HepG2 (cell line): ENCODE data around the gene EGFR. TPM values are rescaled to one million over a fixed set of nuclear protein-coding genes. Genes with fewer than 3 reads are reported as not detected.

ENCODE experiments used
- ATAC-seq: fragments of 200-7000 bp; cut with Tn5 transposase; 3 replicates; pipeline ENCODE4 v1.9.1; 2020; ENCODE audit warnings: mild to moderate bottlenecking, moderate library complexity
- BruUV-seq: library from RNA; stranded (reverse); fragments of 400-500 nt; replicated peaks from 2 replicates; lab custom pipeline; 2021; lab: Mats Ljungman, UMichigan
- CTCF ChIA-PET: fragments of 300-600 bp; formaldehyde crosslinking; extraction: SDS; loops from one replicate; lab custom pipeline; 2021; ENCODE audit warnings: low total read pairs, inconsistent platforms, low intra/inter-chr PET ratio; lab: Yijun Ruan, JAX
- POLR2A ChIA-PET: fragments of 350-600 bp; sonication (Branson Sonifier 250); formaldehyde crosslinking; loops from one replicate; lab custom pipeline; 2020; ENCODE audit warnings: antibody characterized with exemption, inconsistent platforms; lab: Yijun Ruan, JAX
- DNase-seq: peaks from one replicate; pipeline ENCODE4 v3.0.0-alpha.2; 2015; ENCODE audit warnings: low spot score
- FAIRE-seq: peaks from 3 replicates; lab custom pipeline; 2011; peaks lifted over from hg19 to GRCh38; lab: Jason Lieb, UNC
- H2AFZ ChIP-seq: one replicate; pipeline ENCODE4 v1.6.1; 2011; ENCODE audit warnings: low read length, inconsistent platforms
- H3K27ac ChIP-seq: fragments of 300-600 bp; 3 replicates; pipeline ENCODE4 v1.8.0; 2011; ENCODE audit warnings: mixed run types, mild to moderate bottlenecking, mixed read lengths, low read length, inconsistent platforms; ENCODE audit not compliant: insufficient read depth; ENCODE audit errors: extremely low read length
- H3K27me3 ChIP-seq, 2 experiments: fragments of 200-600 bp in 1 of 2; 2 replicates in 1 of 2; 3 replicates in 1 of 2; pipeline versions ENCODE4 v1.6.0 to v1.8.0; 2011; ENCODE audit warnings: low read length in 2 of 2, mild to moderate bottlenecking in 2 of 2, moderate library complexity in 2 of 2, inconsistent platforms in 1 of 2; ENCODE audit not compliant: insufficient read depth in 2 of 2, control insufficient read depth in 1 of 2
- H3K36me3 ChIP-seq, 2 experiments: fragments of 200-600 bp in 1 of 2; replicated peaks in 1 of 2; 2 replicates in 1 of 2; 3 replicates in 1 of 2; pipeline versions ENCODE4 v1.5.1 to v1.8.0; 2011; ENCODE audit warnings: low read length in 2 of 2, inconsistent platforms in 1 of 2; ENCODE audit not compliant: insufficient read depth in 2 of 2, control insufficient read depth in 1 of 2
- H3K4me1 ChIP-seq: 2 replicates; pipeline ENCODE4 v1.5.1; 2012; ENCODE audit warnings: low read length, inconsistent platforms; ENCODE audit not compliant: insufficient read depth
- H3K4me2 ChIP-seq: 2 replicates; pipeline ENCODE4 v1.6.0; 2011; ENCODE audit warnings: low read depth, low read length, inconsistent platforms
- H3K4me3 ChIP-seq, 3 experiments: fragments of 200-600 bp in 1 of 3; sonication (generic), shearing (Covaris generic) in 1 of 3; replicated peaks in 1 of 3; 2 replicates each; pipeline ENCODE4 v1.5.1; 2011 to 2016; ENCODE audit warnings: low read length in 3 of 3, inconsistent platforms in 2 of 3, low read depth in 2 of 3, mild to moderate bottlenecking in 2 of 3, control low read depth in 1 of 3, mixed read lengths in 1 of 3; ENCODE audit not compliant: insufficient read depth in 1 of 3
- H3K79me2 ChIP-seq: one replicate; pipeline ENCODE4 v1.6.1; 2011; ENCODE audit warnings: low read length, inconsistent platforms; ENCODE audit not compliant: insufficient read depth
- H3K9ac ChIP-seq: 2 replicates; pipeline ENCODE4 v1.6.0; 2011; ENCODE audit warnings: mild to moderate bottlenecking, low read depth, low read length, inconsistent platforms; ENCODE audit not compliant: insufficient read depth
- H3K9me3 ChIP-seq: 2 replicates; pipeline ENCODE4 v1.5.1; 2012; ENCODE audit warnings: mild to moderate bottlenecking, low read length
- H4K20me1 ChIP-seq: 2 replicates; pipeline ENCODE4 v1.6.0; 2011; ENCODE audit warnings: inconsistent platforms, mild to moderate bottlenecking, low read length, moderate library complexity; ENCODE audit not compliant: insufficient read depth
- CBFB ChIP-seq: sonication (generic); formaldehyde crosslinking; IDR thresholded peaks from 2 replicates; pipeline ENCODE4 v1.4.0; 2020; ENCODE audit warnings: missing genetic modification reagents
- DNMT1 ChIP-seq: sonication (generic); formaldehyde crosslinking; IDR thresholded peaks from 2 replicates; pipeline ENCODE4 v1.5.1; 2020; ENCODE audit warnings: mild to moderate bottlenecking, missing genetic modification reagents
- FOXJ3 ChIP-seq: sonication (generic); formaldehyde crosslinking; IDR thresholded peaks from 2 replicates; pipeline ENCODE4 v1.4.0; 2020; ENCODE audit warnings: missing genetic modification reagents, mild to moderate bottlenecking, borderline replicate concordance
- HNF4A ChIP-seq: sonication (generic); formaldehyde crosslinking; IDR thresholded peaks from 2 replicates; pipeline ENCODE4 v1.4.0; 2020; ENCODE audit warnings: missing genetic modification reagents
- PRDM10 ChIP-seq: sonication (generic); formaldehyde crosslinking; IDR thresholded peaks from 2 replicates; pipeline ENCODE4 v1.4.0; 2020; ENCODE audit warnings: low read depth, missing genetic modification reagents
- PRDM15 ChIP-seq: sonication (generic); formaldehyde crosslinking; IDR thresholded peaks from 2 replicates; pipeline ENCODE4 v1.4.0; 2020; ENCODE audit warnings: missing genetic modification reagents
- ZHX1 ChIP-seq: sonication (generic); formaldehyde crosslinking; IDR thresholded peaks from 2 replicates; pipeline ENCODE4 v1.8.1; 2022; ENCODE audit warnings: low read depth, mild to moderate bottlenecking, missing genetic modification reagents
- ZNF138 ChIP-seq: sonication (generic); formaldehyde crosslinking; IDR thresholded peaks from 2 replicates; pipeline ENCODE4 v1.5.0; 2020; ENCODE audit warnings: mild to moderate bottlenecking, low read depth, missing genetic modification reagents
- ZNF883 ChIP-seq: sonication (generic); formaldehyde crosslinking; IDR thresholded peaks from 2 replicates; pipeline ENCODE4 v1.5.1; 2020; ENCODE audit warnings: mild to moderate bottlenecking, missing genetic modification reagents; ENCODE audit errors: not compliant biosample characterization
- in situ Hi-C: cut with HindIII; loops from 2 replicates; pipeline ENCODE4 v1.10.0; 2017; ENCODE audit warnings: low pct_unique_long_range_greater_than_20kb; ENCODE audit not compliant: extremely low pct_ligation_motif_present
- intact Hi-C: fragments of 100-400 bp; cut with micrococcal nuclease; formaldehyde crosslinking; loops from one replicate; pipeline ENCODE4 v1.10.0; 2022; ENCODE audit not compliant: unreplicated experiment
- polyA plus RNA-seq, 8 experiments: library from polyadenylated mRNA; depleted of rRNA in 3 of 8; stranded (reverse) in 7 of 8; unstranded in 1 of 8; fragments of >200 nt; fragmentation: Illumina TruSeq in 4 of 8; extraction: Trizol in 4 of 8; gene quantifications; 2 replicates each; pipeline versions ENCODE4 v1.2.1 to v1.2.3, GENCODE V29; 2011 to 2016; ENCODE audit warnings: low read depth in 4 of 8, missing spikeins in 1 of 8, mixed read lengths in 1 of 8; ENCODE audit not compliant: insufficient read depth in 1 of 8
- total RNA-seq, 5 experiments: library from RNA; depleted of rRNA; stranded (reverse); fragments of >200 nt; fragmentation: Illumina TruSeq; extraction: Trizol; gene quantifications; 2 replicates each; pipeline ENCODE4 v1.2.3, GENCODE V29; 2016; ENCODE audit warnings: low read depth in 1 of 5

EGFR gene
- total and polyA plus RNA-seq, 2 of the 13 experiments (the other 11 are each of a cell fraction or from before 2014, with no cell fraction given) = 7.0 to 10.0 TPM

GRCh38 chr7:55078465-55079372 lies 59.9 kb downstream of the EGFR start (continued):
- 0 out of 2 replicates have a peak, but pooled peaks have one; percentile 34 for TF ChIP-seq PRDM15 (CRISPR knock-in tag)

GRCh38 chr7:55080000-55080623 lies 61.3 kb downstream of the EGFR start:
- Histone ChIP-seq H3K79me2 (no peaks in the 10 kb centered on the region), H3K4me1 (peaks cover 80% of the 10 kb centered on the region), H3K27ac (peak overlapping the region; percentile 94), H3K9ac (no peak overlapping the region), H4K20me1 (no peaks in the 10 kb centered on the region), H3K4me3 (no peak overlapping the region), H3K9me3 (no peaks in the 10 kb centered on the region), H2AFZ (no peak overlapping the region), H3K27me3 (no peaks in the 10 kb centered on the region), H3K36me3 (no peaks in the 10 kb centered on the region), H3K4me2 (no peak overlapping the region; the same call in 1 of the 2 replicates)
- intact Hi-C loops (loop anchor here (2.0 to 5.0 kb wide), 3 partner anchors 53 to 172 kb away; no protein-coding TSS in a partner anchor), in situ Hi-C loops (no loop called here)
- DNase-seq (no peak), ATAC-seq (no peak), FAIRE-seq (no peak)
- ChIA-PET POLR2A (interaction anchor here (1.0 to 5.6 kb wide), 4 partner anchors 10 to 321 kb away, joined by 3 to 46 read pairs (median 19); partner anchors contain the start of gene SEC61G), CTCF (no interaction called here)
- no TSS peak for BruUV-seq
- no peak for TF ChIP-seq PRDM10 (CRISPR knock-in tag)
- TF ChIP-seq DNMT1 (CRISPR knock-in tag) = no peak
- no peak for TF ChIP-seq ZHX1
- no peak for TF ChIP-seq CBFB
- TF ChIP-seq HNF4A (CRISPR knock-in tag) = 0 out of 2 replicates have a peak, but pooled peaks have one; percentile 21
- no peak for TF ChIP-seq FOXJ3 (CRISPR knock-in tag)
- no peak for TF ChIP-seq ZNF138 (CRISPR knock-in tag)
- TF ChIP-seq ZNF883 (CRISPR knock-in tag) = no peak
